Left renal pelvis (tissue), 4 donors: ENCODE measurements around the gene SNRPD2. TPM values are rescaled to one million over a fixed set of nuclear protein-coding genes. Genes with fewer than 3 reads are reported as not detected.

Experiments
- polyA plus RNA-seq, 4 donors: library from polyadenylated mRNA; unstranded; fragments of 120-200 nt; gene quantifications; one replicate each; pipeline ENCODE4 v1.2.1, GENCODE V29; 2013; ENCODE audit not compliant: insufficient read length in 4 of 4

Gene SNRPD2
- polyA plus RNA-seq, 4 donors: 276 to 346 (median 299) TPM

Other genes starting within 250 kb of the SNRPD2 start
- 1,000 to 10,000 TPM in 1 of 4 donors, 10 to 100 TPM in 1, 1 to 10 TPM in 2; 4.3 to 1,673 (median 9.8) TPM for gene FOSB, start 224.0 kb downstream of the SNRPD2 start, polyA plus RNA-seq
- gene RTN2, start 194.9 kb downstream of the SNRPD2 start, polyA plus RNA-seq: 10 to 100 TPM in 1 of 4 donors, 1 to 10 TPM in 3; 7.3 to 11.7 (median 8.2) TPM
- under 1 TPM in 3 of 4 donors, not detected in 1; 0.20 to 0.71 (median 0.56) TPM for gene PPM1N, start 193.5 kb downstream of the SNRPD2 start, polyA plus RNA-seq
- gene VASP, start 184.5 kb downstream of the SNRPD2 start, polyA plus RNA-seq: 10 to 100 TPM; 41.8 to 58.4 (median 53.4) TPM
- 10 to 100 TPM in 2 of 4 donors, 1 to 10 TPM in 2; 6.4 to 10.9 (median 10.1) TPM for gene OPA3, start 107.2 kb downstream of the SNRPD2 start, polyA plus RNA-seq
- gene GPR4, start 89.7 kb downstream of the SNRPD2 start, polyA plus RNA-seq: 1 to 10 TPM; 2.9 to 5.1 (median 4.3) TPM
- 10 to 100 TPM; 13.8 to 29.3 (median 19.0) TPM for gene EML2, start 52.6 kb downstream of the SNRPD2 start, polyA plus RNA-seq
- 1 to 10 TPM in 1 of 4 donors, under 1 TPM in 3; 0.33 to 1.2 (median 0.56) TPM for gene GIPR, start 23.7 kb downstream of the SNRPD2 start, polyA plus RNA-seq
- 10 to 100 TPM in 1 of 4 donors, 1 to 10 TPM in 3; 4.6 to 12.1 (median 8.0) TPM for gene QPCTL, start 713 bp upstream of the SNRPD2 start, polyA plus RNA-seq
- 10 to 100 TPM; 12.4 to 23.2 (median 13.2) TPM for gene FBXO46, start 38.9 kb upstream of the SNRPD2 start, polyA plus RNA-seq
- not detected for gene MEIOSIN, start 41.5 kb upstream of the SNRPD2 start, polyA plus RNA-seq
- gene SIX5, start 77.3 kb upstream of the SNRPD2 start, polyA plus RNA-seq: 10 to 100 TPM; 15.9 to 32.4 (median 25.9) TPM
- gene DMPK, start 90.5 kb upstream of the SNRPD2 start, polyA plus RNA-seq: 10 to 100 TPM; 32.8 to 69.8 (median 48.1) TPM
- 10 to 100 TPM; 25.4 to 47.1 (median 33.7) TPM for gene DMWD, start 100.9 kb upstream of the SNRPD2 start, polyA plus RNA-seq
- not detected for gene RSPH6A, start 123.4 kb upstream of the SNRPD2 start, polyA plus RNA-seq
- gene SYMPK, start 171.2 kb upstream of the SNRPD2 start, polyA plus RNA-seq: 10 to 100 TPM; 43.0 to 81.4 (median 55.5) TPM
- under 1 TPM; 0.11 to 0.76 (median 0.31) TPM for gene FOXA3, start 172.4 kb upstream of the SNRPD2 start, polyA plus RNA-seq
- gene IRF2BP1, start 194.2 kb upstream of the SNRPD2 start, polyA plus RNA-seq: 10 to 100 TPM; 16.4 to 28.2 (median 18.8) TPM
- gene MYPOP, start 210.7 kb upstream of the SNRPD2 start, polyA plus RNA-seq: 1 to 10 TPM; 3.5 to 7.6 (median 4.3) TPM
- gene NANOS2, start 222.8 kb upstream of the SNRPD2 start, polyA plus RNA-seq: not detected